DMS114 treated with DMSO at 0.1 percent for 48 hours (cell line): ENCODE data around the gene STRN3.
"Not testable (repeated sequence)": the region's sequence is repeated elsewhere in the genome, so short reads cannot be mapped to it uniquely, and the experiment has no call there.

Source experiments
- DNase-seq: peaks from one replicate; lab custom pipeline; 2025; ENCODE audit not compliant: unreplicated experiment; lab: John Stamatoyannopoulos, UW

The STRN3 gene

DNA sequence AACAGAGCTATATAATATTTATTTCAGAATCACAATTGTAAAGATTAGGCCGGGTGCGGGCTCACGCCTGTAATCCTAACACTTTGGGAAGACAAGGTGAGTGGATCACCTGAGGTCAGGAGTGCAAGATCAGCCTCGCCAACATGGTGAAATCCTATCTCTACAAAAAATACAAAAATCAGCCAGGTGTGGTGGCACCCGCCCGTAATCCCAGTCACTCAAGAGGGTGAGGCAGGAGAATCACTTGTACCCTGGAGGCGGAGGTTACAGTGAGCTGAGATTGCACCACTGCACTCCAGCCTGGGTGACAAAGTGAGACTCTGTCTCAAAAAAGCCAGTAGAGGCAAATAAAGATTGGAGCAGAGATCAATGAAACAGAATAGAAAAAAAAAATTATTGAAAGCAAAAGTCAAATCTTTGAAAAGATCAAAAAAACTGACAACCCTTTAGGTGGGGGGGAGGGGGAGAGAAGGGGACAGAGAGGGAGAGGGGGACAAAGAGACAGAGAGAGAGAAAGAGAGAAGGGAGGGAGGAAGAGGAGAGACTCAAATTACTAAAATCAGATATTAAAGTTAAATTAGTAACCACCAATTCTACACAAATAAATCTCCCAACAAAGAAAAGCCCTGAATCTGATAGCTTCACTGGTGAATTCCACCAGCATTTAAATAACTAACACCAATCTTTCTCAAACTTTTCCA lies 53.1 kb downstream of the STRN3 start:
- no peak for DNase-seq

DNA sequence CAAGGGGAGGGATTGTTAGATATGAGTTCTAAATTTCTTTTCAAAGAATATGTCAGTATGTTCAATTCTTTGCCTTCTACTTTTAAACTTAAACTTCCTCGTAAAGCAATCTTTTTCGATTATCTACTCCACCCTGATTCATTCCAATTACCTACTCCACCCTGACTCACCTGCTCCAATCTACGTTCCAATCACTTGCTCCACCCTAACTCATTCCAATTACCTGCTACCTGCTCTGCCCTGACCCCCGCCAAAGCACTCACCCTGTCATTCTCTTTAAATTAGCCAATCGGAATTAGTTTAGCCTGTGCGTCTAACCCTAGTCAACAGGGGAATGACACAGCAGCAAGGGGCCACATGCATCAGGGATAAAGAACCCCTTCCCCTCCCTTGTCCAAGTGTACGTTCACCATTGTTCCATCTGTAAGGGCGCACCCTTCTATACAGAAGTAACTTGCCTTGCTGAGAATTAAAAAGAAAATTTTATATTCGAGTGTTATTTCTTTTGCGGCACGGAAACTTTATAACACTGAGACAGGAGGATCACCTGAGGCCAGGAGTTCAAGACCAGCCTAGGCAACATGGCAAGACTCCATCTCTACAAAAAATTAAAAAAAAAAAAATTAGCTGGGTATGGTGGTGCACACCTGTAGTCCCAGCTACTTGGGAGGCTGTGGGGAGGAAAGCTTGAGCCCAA lies 54.0 kb downstream of the STRN3 start:
- not testable (repeated sequence) for DNase-seq

DNA sequence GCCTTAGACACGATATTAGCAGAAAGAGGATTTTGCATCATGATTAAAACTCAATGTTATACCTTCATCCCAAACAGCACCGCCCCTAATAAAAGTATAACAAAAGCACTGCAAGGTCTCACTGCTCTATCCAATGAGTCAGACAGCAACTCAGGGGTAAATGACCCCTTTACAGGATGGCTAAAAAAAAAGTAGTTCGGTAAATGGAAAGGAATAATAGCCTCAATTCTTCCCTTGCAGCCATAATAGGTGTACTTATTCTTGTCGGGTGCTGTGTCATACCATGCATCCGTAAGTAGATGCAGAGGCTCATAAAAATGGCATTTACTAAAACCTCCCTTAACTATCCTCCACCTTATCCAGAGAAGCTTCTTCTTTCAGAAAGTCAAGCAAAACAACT lies 54.6 kb downstream of the STRN3 start:
- DNase-seq, result no peak

DNA sequence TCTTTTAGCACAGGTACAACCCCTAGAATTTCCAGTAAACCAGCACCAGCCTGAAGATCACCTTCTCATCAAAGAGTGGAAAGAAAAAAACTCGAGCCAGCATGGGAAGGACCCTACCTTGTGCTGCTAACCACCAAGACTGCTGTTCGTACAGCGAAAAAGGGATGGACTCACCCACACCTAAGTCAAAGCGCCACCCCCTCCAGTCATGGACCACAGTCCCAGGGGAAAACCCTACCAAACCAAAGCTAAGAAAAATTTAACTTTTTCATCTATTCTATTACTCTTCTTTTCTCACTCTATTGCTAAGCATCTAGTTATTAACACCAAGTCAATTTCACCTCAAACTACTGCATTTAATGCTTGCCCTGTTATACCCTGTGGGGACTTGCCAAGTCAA lies 56.4 kb downstream of the STRN3 start:
- not testable (repeated sequence) for DNase-seq

DNA sequence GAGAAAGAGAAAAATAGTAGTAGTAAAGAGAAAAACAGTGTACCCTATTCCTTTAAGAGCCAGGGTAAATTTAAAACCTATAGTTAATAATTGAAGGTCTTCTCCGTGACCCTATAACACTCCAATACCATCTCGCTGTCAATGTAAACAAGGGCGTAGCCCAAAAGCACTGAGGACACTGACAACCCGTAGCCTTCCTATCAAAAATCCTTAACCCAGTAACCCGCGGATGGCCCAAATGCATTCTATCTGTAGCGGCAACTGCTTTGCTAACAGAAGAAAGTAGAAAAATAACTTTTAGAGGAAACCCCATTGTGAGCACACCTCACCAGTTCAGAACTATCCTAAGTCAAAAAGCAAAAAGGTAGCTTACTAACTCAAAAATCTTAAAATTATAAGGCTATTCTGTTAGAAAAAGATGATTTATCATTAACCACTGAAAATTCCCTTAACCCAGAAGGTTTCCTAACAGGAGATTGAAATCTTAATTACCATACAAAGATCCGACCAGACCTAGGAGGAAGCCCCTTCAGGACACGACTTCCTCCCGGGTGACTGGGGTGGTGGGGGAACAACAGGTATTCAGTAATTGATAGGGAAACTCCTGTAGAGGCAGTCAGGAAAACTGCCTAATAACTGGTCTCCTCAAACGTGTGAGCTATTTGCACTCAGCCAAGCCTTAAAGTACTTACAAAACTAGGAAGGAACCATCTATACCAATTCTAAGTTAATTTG lies 58.6 kb downstream of the STRN3 start:
- not testable (repeated sequence) for DNase-seq

DNA sequence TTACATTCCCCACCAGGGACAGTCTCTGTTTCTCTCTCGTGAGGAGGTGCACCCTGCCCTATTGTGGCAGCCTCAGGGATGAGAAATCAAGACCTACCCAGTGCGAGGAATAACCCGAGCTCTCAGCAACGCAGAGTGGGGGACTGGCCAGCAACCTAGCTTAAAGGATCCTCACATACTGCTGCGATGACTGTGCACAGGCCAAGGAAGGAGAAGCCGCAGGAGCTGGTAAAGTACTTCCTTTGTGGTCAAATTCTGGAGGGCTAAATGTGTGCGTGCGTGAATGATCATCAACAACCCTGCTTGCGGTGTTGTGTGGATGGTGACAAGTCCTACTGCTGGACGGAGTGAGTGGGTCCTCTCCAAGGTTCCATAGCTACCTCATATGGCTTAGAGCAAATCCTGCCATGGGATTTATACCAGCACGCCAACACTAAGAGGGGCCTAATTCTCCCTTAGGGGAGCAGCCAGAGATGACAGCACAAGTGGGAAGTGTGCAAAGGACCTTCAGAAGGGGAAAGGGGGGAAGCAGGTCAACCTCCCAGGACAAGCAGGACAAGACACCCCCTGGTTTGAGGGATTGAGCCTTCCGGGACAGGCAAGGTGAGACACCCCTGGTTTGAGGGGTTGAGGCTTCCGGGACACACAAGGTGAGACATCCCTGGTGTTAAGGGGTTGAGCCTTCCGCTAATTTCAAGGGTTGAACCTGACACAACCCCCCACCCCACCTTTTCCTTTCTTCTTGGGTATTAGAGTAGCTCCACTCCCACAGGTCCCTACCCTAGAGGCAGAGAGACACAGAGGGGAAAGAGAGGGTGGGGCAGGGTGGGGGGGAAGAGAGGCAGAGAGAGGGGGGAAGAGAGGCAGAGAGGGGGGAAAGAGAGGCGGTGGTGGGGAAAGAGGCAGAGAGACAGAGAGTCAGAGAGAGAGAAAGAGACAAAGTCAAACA lies 59.5 kb downstream of the STRN3 start:
- no peak for DNase-seq

DNA sequence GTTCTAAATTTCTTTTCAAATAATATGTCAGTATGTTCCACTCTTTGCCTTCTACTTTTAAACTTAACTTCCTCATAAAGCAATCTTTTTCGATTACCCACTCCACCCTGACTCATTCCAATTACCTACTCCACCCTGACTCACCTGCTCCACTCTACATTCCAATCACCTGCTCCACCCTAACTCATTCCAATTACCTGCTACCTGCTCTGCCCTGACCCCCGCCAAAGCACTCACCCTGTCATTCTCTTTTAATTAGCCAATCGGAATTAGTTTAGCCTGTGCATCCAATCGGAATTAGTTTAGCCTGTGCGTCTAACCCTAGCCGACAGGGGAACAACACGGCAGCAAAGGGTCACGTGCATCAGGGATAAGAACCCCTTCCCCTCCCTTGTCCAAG lies 60.3 kb downstream of the STRN3 start:
- DNase-seq, result not testable (repeated sequence)

DNA sequence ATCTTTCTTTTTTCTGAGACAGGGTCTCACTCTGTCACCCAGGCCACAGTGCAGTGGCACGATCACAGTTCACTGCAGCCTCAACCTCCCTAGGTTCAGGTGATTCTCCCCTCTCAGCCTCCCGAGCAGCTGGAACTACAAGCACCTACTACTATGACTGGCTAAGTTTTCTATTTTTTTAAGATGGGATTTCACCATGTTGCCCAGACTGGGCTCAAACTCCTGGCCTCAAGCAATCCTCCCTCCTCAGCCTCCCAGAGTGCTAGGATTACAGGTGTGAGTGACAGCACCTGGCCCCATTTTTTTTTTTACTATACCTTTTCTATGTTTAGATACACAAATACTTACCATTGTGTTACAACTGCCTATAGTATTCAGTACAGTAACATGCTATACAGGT lies 63.6 kb downstream of the STRN3 start:
- DNase-seq, result not testable (repeated sequence)

DNA sequence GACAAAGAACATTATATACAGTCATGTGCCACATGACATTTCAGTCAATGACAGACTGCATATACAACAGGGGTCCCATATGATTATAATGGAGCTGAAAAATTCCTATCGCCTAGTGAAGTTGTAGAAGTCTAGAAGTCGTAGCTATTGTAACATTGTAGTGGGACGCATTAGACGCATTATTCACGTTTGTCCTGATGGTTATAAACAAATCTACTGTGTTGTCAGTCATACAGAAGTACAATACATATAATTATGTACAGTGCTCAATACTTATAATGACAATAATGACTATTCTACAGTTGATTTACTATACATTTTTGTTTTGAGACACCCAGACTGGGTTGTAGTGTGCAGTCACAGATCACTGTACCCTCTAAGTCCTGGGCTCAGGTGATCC lies 64.8 kb downstream of the STRN3 start:
- DNase-seq, result no peak

DNA sequence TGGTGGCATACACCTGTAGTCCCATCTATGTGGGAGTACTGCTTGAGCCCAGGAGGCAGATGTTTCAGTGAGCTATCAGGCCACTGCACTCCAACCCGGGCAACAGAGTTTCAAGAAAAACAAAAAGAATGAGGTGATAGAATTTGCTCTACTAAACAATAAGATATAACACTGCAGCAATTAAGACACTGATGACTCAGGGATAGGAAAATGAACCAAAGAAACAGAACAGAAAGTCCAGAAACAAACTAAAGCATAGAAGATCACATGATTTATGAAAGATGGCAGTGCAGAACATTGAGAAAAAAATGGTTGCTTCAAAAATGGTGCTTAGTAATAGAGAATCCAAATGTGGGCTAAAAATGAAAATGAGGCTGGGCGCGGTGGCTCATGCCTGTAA lies 66.0 kb downstream of the STRN3 start:
- DNase-seq, result no peak

DNA sequence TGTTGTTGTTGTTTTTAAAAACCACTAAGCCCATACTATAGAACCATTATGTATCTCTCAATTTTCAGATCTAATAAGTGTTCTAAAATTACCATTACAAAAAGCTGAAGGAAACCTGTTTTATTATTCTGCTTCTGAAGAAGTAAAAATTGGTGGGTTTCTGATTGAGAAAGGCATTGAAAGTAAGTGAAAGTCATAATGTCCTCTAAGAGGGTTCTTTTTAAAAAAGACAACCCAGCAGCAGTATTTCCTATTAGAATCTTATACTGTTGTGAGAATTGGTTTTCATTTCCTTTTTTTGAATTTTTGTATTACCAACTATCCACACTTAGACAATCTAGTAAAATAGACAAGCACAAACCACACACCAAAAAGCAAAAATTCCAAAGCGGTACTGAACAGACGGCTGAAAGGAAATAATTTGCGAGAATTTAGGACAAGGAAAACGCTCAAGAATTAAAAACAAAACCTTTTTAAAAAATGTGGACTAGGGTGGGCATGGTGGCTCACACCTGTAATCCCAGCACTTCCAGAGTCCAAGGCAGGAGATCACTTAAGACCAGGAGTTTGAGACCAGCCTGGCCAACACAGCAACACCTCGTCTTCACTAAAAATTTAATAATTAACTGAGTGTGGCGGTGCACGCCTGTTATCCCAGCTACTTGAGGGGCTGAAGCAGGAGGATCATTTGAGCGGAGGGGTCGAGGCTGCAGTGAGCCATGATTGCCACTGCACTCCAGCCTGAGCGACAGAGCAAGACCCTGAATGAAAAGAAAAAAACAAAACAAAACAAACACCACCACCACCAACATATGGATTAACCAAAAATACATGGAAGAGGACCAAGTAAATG lies 67.4 kb downstream of the STRN3 start:
- no peak for DNase-seq

DNA sequence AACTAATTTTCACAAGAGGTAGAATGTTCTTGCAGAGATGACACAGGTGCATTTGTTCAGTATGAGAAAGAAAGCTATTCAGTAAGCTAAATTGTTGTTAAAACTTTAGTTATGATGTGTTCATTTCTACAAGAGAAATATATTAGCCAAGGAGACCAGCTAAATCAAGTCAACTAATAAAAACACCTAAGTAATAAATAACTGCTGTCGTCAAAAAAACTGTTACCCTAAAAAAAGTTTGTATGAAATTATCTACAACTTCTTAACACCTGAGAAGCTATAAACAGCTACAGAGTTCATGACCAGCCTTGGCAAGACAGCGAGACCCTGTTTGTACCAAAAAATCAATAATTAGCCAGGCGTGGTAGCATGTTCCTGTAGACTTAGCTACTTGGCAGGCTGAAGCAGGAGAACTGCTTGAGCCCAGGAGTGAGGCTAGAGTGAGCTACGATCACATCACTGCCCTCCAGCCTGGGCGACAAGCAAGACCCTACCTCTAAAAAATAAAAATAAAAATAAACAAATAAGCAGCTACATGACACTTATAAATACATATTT lies 68.3 kb downstream of the STRN3 start:
- DNase-seq, result no peak

DNA sequence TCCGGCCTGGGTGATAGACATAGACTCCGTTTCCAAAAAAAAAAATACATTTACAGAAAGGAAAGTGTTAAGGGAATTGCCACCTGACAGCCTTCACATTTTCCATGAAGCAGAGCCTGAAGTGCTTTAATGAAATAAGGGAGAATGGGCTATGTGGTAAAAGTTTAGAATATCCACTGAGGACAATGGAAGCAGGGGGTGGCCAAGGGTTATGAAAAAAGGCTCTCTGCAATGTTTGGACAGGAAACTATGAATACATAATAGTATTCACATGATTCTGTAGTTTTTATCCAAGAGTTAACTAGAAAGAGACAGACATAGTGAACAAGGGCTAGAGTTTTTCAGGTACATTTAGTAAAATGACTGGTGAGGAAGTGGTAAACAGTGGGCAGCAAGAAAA lies 76.5 kb downstream of the STRN3 start:
- no peak for DNase-seq

DNA sequence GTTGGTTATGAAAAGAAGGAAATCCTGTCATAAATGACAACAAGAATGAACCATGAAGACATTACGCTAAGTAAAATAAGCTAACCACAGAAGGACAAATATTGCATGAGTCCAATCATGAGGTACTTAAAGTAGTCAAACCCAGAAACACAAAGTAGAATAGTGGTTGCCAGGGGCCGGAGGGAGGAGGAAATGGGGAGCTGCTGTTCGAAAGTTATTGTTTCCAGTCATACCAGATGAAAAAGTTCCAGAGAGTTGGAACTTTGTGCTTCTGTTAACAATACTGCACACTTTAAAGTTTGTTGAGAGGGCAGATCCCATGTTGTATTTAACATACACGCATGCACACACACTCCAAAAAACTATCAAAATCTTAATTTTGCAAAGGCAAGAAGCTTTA lies 82.5 kb downstream of the STRN3 start:
- DNase-seq, result no peak

DNA sequence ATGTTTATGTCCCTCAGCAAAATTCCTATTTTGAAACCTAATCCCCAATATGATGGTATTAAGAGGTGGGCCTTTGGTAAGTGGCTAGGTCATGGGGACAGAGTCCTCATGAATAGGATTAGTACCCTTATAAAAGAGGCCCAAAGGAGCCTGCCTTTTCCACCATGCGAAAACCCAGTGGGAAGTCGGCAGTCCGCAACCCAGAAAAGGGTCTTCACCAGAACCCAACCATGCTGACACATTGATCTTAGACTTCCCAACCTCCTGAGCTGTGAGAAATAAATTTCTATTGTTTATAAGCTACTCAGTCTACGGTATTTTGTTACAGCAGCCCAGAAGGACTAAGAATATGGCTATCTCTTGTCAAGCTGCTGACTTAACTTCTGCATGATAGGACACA lies 85.3 kb downstream of the STRN3 start:
- DNase-seq, result no peak

DNA sequence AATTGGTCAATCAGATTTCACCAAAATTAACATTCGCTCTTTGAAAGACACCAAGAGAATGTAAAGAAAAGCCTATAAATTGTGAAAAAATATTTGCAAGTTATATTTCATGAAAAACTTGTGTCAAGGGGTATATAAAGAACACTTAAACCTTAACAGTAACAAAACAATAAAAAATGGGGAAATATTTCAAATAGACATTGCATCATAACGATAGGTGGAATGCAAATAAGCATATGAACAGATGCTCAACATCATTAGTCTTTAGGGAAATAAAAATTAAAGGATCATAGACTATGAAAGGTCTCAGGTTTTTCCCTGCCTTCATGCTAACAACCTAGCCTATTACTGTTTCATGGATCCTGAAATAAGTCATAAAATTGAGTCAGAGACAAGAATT lies 87.6 kb downstream of the STRN3 start:
- no peak for DNase-seq

DNA sequence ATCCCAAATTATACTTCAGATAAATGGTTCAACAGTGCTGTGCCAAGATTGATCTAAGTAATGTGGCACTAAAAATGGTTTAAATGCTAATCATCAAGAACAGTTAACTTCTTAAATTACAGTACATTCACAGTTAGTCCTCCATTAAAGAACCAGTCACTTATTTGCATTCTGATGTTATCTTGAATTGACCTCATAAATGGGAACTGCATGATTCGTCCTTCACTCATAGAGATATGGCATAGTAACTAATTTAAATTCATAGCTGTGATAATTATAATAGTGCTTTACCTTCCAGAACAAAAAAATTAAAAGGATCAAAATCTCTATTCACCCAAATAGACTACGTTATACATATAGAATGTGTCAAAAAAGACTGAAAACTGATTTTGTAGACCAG lies 90.7 kb downstream of the STRN3 start:
- no peak for DNase-seq

DNA sequence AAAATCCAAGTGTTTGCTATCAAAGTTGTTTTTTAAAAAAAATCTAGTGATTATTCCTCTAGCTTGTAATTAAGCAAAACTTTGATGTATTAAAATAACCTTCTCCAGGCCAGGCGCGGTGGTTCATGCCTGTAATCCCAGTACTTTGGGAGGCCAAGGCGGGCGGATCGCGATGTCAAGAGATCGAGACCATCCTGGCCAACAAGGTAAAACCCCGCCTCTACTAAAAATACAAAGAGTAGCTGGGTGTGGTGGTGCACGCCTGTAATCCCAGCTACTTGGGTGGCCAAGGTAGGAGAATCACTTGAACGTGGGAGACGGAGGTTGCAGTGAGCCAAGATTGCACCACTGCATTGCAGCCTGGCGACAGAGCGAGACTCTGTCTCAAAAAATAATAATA lies 92.2 kb downstream of the STRN3 start:
- not testable (repeated sequence) for DNase-seq

DNA sequence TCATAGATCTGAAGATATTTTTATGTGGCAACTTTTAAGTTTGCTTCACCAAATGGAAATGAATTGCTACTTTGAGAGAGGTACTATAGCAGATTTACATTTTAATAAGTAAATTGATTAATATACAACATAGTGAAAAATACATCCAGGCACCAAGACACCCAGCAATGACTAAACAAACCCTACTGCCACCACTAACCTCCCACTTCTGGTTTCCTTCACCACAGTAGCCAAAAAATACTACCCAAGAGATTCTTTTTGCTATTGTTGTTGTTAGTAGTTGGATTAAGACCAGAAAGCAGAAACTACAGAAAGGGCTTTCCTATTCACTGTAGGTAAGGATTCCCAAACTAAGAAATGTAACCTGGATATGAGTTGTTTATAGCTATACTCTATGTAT lies 97.7 kb downstream of the STRN3 start:
- no peak for DNase-seq

DNA sequence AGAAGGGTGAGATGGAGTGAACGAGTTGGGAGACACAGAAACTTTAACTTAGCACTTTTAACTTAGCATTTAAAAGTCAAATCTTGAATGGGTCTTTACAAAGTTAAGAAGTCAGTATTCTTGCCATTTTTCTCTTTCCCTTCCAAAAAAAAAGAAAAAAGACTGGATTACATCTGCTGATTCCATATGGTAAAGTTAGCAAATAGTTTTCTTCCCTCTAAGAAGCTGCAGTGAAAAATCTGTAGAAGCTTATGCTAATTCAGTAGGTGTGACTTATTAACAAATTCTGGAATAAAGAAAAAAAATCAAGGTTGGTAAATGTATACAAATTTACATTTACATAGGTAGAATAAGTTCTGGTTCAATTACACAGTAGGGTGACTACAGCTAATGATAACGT lies 100.9 kb downstream of the STRN3 start:
- no peak for DNase-seq
